ENCODE results near the gene PCBP3.

The PCBP3 gene

GRCh38 chr21:45852886-45853400 lies 209.4 kb downstream of the PCBP3 start:
- DNase-seq = no peak

GRCh38 chr21:45853703-45854342 lies 210.3 kb downstream of the PCBP3 start:
- no peak for DNase-seq

GRCh38 chr21:45854690-45855247 lies 211.2 kb downstream of the PCBP3 start:
- no peak for DNase-seq

GRCh38 chr21:45855248-45855811 lies 211.8 kb downstream of the PCBP3 start:
- DNase-seq = no peak

- DNase-seq = no peak
Observed at GRCh38 chr21:45856442-45856841, 212.9 kb downstream of the PCBP3 start.

GRCh38 chr21:45856906-45857305 lies 213.4 kb downstream of the PCBP3 start:
- DNase-seq = no peak

- no peak for DNase-seq
Observed at GRCh38 chr21:45857761-45858160, 214.2 kb downstream of the PCBP3 start.

GRCh38 chr21:45858180-45858579 lies 214.7 kb downstream of the PCBP3 start:
- no peak for DNase-seq

GRCh38 chr21:45859041-45859761 lies 215.7 kb downstream of the PCBP3 start:
- no peak for DNase-seq

- no peak for DNase-seq
Observed at GRCh38 chr21:45859762-45860357, 216.3 kb downstream of the PCBP3 start.

GRCh38 chr21:45860493-45861155 lies 217.1 kb downstream of the PCBP3 start:
- no peak for DNase-seq

GRCh38 chr21:45861156-45861870 lies 217.8 kb downstream of the PCBP3 start:
- no peak for DNase-seq

- no peak for DNase-seq
Observed at GRCh38 chr21:45862543-45863207, 219.2 kb downstream of the PCBP3 start.

- DNase-seq = no peak
Observed at GRCh38 chr21:45863267-45863666, 219.7 kb downstream of the PCBP3 start.

- no peak for DNase-seq
Observed at GRCh38 chr21:45863751-45864150, 220.2 kb downstream of the PCBP3 start.

GRCh38 chr21:45864436-45864835 lies 220.9 kb downstream of the PCBP3 start:
- DNase-seq = no peak

GRCh38 chr21:45865106-45865835 lies 221.7 kb downstream of the PCBP3 start:
- no peak for DNase-seq

- no peak for DNase-seq
Observed at GRCh38 chr21:45866551-45866950, 223.0 kb downstream of the PCBP3 start.

- DNase-seq = no peak
Observed at GRCh38 chr21:45867041-45867666, 223.6 kb downstream of the PCBP3 start.

- DNase-seq = no peak
Observed at GRCh38 chr21:45867671-45868081, 224.2 kb downstream of the PCBP3 start.
